HG03108 (cell line): Measurements from ENCODE around the gene ZNF451.
"Not testable (repeated sequence)": the region's sequence is repeated elsewhere in the genome, so short reads cannot be mapped to it uniquely, and the experiment has no call there.

Source experiments
- ATAC-seq: cut with Tn5 transposase; IDR thresholded peaks from one replicate; pipeline ENCODE4 v1.9.1; 2021; ENCODE audit warnings: moderate library complexity; ENCODE audit not compliant: unreplicated experiment

Gene ZNF451

DNA sequence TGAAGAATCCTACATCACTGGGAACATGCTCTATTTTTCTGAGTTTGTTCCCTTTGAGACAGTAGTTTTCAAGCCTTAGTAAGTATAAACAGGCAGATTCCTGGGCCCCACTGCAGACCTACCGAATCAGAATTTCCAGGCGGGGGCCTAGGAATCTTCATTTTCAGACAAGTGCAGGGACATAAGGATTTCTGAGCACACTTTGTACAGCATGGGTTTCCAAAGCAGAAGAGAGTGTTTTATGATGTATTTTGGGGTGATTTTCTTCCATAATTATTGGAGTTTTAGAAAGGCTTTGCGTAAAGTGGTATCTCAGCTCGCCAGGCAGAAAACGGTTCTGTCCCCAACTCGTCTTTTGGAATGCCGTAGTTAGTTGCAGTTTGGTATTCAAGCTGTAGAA lies 1.4 kb downstream of the ZNF451 start:
- not testable (repeated sequence) for ATAC-seq

- ATAC-seq: no peak
Observed at GRCh38 chr6:57094689-57095088, 4.7 kb downstream of the ZNF451 start.

- no peak for ATAC-seq
Observed at GRCh38 chr6:57097596-57097995, 7.6 kb downstream of the ZNF451 start.

- ATAC-seq: no peak
Observed at GRCh38 chr6:57102976-57103375, 13.0 kb downstream of the ZNF451 start.

- ATAC-seq: no peak
Observed at GRCh38 chr6:57104336-57104735, 14.3 kb downstream of the ZNF451 start.

- ATAC-seq: no peak
Observed at GRCh38 chr6:57106990-57107389, 17.0 kb downstream of the ZNF451 start.

- peak; percentile 90 for ATAC-seq
Observed at GRCh38 chr6:57108691-57109090, 18.7 kb downstream of the ZNF451 start.

DNA sequence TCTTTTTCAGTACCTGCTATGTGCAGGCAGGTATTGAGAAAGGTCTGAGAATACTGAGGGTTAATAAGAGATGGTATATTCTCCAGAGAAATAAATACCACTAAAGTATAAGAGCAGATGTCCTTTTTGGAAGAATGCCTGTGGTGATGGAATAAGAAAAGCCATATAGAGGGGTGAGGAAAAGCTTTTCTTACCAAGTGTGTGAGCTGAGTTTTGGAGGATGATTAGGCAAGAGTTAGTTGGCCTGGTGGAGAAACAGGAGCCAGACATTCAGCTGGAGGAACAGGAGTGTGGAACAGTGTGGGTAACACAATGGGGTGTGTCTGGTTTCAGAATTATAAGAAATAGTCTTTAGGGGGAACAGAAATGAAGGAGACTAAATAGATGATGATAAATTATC lies 19.9 kb downstream of the ZNF451 start:
- ATAC-seq: no peak

DNA sequence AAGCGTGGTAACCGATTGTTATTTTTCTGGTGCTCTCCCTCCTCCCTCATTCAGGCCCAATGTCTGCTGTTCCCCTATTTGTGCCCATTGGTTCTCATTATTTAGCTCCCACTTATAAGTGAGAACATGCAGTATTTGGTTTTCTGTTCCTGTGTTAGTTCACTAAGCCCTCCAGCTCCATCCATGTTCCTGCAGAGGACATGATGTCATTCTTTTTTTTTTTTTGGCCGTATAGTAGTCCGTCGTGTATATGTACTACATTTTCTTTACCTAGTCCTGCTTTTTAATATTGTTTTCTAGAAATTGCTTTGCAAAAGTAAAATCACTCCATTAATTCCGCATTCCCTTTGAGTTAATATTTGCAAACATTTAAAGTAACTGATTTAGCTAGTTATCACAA lies 23.1 kb downstream of the ZNF451 start:
- ATAC-seq: no peak

GRCh38 chr6:57116776-57117175 lies 26.8 kb downstream of the ZNF451 start:
- ATAC-seq: no peak

- ATAC-seq: no peak
Observed at GRCh38 chr6:57117796-57118195, 27.8 kb downstream of the ZNF451 start.

DNA sequence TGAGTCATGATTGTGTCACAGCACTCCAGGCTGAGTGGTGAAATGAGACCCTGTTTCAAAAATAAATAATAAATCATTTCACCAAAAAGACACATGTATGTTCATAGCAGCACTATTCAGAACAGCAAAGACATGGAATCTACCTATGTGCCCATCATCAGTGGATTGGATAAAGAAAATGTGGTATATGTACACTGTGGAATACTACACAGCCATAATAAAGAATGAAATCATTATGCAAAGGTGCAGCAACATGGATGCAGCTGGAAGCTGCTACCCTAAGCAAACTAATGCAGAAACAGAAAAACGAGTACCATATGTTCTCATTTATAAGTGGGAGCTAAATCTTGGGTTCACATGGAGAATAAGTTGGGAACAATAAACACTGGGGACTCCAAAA lies 33.1 kb downstream of the ZNF451 start:
- no peak for ATAC-seq

- no peak for ATAC-seq
Observed at GRCh38 chr6:57127763-57128162, 37.8 kb downstream of the ZNF451 start.

DNA sequence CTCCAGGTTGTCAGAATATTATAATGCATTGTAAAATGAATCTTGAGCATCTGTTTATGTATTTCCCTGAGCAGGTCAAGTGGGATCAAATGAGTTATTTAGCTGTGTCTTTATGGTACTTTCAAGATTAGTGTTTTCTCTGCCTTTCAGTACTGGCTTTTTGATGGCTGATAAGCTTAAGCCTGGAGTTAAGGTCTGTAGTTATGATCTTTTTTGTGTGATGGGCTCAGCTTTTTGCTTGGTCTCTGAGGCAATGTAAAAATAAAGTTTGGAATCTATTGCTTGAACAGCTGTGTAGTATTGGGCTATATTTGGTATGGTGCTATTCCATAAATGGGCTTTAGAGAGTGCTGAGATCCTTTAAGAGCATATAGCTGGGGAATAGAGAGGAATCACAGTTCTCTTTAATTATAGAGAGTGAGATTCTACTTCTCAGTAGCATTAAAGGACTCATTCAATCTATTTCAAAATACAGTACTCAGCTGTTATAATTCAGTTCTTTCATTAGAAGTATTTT lies 40.7 kb downstream of the ZNF451 start:
- no peak for ATAC-seq

- ATAC-seq: no peak
Observed at GRCh38 chr6:57134954-57135353, 45.0 kb downstream of the ZNF451 start.

GRCh38 chr6:57135885-57136284 lies 45.9 kb downstream of the ZNF451 start:
- no peak for ATAC-seq

GRCh38 chr6:57137350-57137749 lies 47.4 kb downstream of the ZNF451 start:
- ATAC-seq: no peak

- ATAC-seq: no peak
Observed at GRCh38 chr6:57138026-57138425, 48.0 kb downstream of the ZNF451 start.

DNA sequence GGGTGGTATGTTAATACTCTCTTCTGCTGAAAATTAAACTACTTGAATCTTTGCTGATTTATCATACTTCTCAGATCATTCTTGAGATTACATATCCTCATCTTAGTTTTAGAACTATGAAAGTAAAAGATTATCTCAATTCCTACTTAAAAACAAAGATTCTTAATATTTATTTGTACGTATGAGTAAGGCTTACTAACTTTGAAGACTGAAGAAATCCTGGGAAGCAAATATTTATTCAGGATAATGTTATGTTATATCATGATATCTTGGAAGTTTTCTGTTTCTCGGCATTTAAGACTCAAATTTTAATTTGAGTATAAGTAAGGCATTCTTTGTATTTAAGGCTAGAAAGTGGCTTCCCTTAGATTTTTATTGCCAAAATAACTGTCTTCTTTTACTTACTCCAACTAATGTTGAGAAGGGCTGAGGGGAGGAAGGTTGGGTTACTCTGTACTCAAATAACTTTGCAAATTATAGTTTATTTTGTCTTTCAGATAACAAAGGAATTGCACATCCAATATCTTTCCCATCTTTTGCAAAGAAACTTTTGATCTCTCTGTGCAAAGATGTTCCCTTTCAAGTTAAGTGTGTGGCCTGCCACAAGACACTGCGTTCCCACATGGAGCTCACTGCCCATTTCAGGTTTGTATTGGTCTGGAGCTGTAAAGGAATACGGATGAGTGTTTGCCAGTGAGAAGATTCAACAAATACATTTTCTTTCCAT lies 51.6 kb downstream of the ZNF451 start:
- ATAC-seq: no peak

DNA sequence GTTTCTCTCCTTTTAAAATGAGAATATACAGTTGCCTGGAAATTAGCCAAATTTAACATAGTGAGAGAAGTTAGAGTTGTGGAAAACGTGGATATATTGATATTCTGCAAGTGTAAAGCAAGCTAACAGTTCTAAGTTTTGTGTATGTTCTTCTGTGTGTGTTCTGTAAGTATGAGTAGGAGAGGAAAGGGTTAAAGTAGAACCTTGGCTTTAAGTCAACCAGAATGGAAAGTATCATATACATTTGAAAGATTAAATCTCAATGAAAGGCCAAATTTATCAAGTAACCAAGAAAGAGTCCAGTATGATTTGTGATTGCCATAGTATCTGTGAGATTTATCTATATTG lies 52.2 kb downstream of the ZNF451 start:
- no peak for ATAC-seq

DNA sequence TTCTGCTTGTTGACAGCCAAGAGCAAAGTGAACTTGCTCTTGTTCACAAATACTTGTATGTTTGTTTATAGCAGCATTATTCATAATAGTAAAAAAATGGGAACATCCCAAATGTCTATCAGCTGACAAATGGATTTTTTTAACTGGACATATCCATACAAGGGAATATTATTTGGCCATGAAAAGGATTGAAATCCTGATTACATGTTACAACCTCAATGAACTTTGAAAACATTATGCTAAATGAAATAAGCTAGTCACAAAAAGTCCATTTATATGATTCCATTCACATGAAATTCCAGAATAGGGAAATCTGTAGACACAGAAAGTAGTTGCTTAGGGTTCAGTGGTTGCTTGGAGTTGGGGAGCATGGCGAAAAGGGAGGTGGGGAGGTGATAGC lies 53.7 kb downstream of the ZNF451 start:
- no peak for ATAC-seq

DNA sequence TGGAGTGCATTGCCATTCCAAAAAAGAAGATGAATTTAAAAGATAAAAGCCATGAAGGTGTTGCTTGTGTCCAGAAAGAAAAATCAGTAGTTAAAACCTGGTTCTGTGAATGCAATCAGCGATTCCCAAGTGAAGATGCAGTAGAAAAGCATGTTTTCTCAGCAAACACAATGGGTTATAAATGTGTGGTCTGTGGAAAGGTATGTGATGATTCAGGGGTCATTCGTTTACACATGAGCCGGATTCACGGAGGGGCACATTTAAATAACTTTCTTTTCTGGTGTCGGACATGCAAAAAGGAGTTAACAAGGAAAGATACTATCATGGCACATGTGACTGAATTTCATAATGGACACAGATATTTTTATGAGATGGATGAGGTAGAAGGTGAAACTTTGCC lies 57.4 kb downstream of the ZNF451 start:
- ATAC-seq: no peak
